GM12878 (cell line): ENCODE measurements around the gene ZNF3. TPM values are rescaled to one million over a fixed set of nuclear protein-coding genes. Genes with fewer than 3 reads are reported as not detected.

ENCODE experiments used
- CBFB ChIP-seq: IDR thresholded peaks from 2 replicates; pipeline ENCODE4 v1.6.1; 2016; ENCODE audit warnings: antibody characterized with exemption, low read depth
- CUX1 ChIP-seq: IDR thresholded peaks from 2 replicates; pipeline ENCODE4 v1.6.1; 2012; ENCODE audit warnings: improper control_type of control experiment, low read depth, low read length; ENCODE audit not compliant: insufficient replicate concordance
- JUND ChIP-seq: IDR thresholded peaks from 2 replicates; pipeline ENCODE4 v1.6.1; 2012; ENCODE audit warnings: low read depth, mild to moderate bottlenecking, low read length, improper control_type of control experiment, moderate library complexity
- polyA plus RNA-seq, 11 experiments: library from polyadenylated mRNA; depleted of rRNA in 4 of 11; unstranded in 6 of 11; stranded (reverse) in 5 of 11; fragments of >200 nt; fragmentation: Nextera tagmentation in 4 of 11; fragmentation: Illumina TruSeq in 1 of 11; extraction: Ambion mirVana in 4 of 11; extraction: Trizol in 1 of 11; gene quantifications; 1 replicate in 1 of 11; 2 replicates in 10 of 11; pipeline versions ENCODE4 v1.2.1 to v1.2.3, GENCODE V29; 2011 to 2016; ENCODE audit warnings: inconsistent platforms in 2 of 11, missing spikeins in 2 of 11, low read depth in 1 of 11
- total RNA-seq, 4 experiments: library from RNA; depleted of rRNA in 3 of 4; stranded (reverse); fragments of >200 nt in 3 of 4; fragmentation: Illumina TruSeq in 1 of 4; extraction: Trizol in 1 of 4; gene quantifications; 2 replicates each; pipeline versions ENCODE4 v1.2.1 to v1.2.3, GENCODE V29; 2013 to 2021

Gene ZNF3
- total and polyA plus RNA-seq, 10 of the 15 experiments (the other 5 are each of a cell fraction or from before 2014, with no cell fraction given), result 17.2 to 37.4 (median 29.4) TPM

GRCh38 chr7:100101016-100101862 is 19.7 kb upstream of the ZNF3 start, which contains the start of the genes AP4M1 and MCM7 (continued):
- TF ChIP-seq CUX1, result no peak
- peak; percentile 47; the same call in 1 of the 2 replicates for TF ChIP-seq JUND
- TF ChIP-seq CBFB, result peak; percentile 53
